SK-N-SH (cell line): ENCODE measurements around the gene C11orf58.

ENCODE experiments used
- EP300 ChIP-seq, 2 experiments: IDR thresholded peaks; 2 replicates each; pipeline versions ENCODE4 v1.4.0 to v1.6.1; 2012; ENCODE audit warnings: borderline replicate concordance in 1 of 2, low read depth in 1 of 2, low read length in 1 of 2
- FOXM1 ChIP-seq: IDR thresholded peaks from 2 replicates; pipeline ENCODE4 v1.4.0; 2012; ENCODE audit warnings: low read depth, mild to moderate bottlenecking
- JUND ChIP-seq: IDR thresholded peaks from 2 replicates; pipeline ENCODE4 v1.4.0; 2012
- POLR2AphosphoS5 ChIP-seq: IDR thresholded peaks from 2 replicates; pipeline ENCODE4 v1.6.1; 2012; ENCODE audit warnings: low read depth, low read length
- RCOR1 ChIP-seq: fragments of 150-350 bp; IDR thresholded peaks from 2 replicates; pipeline ENCODE4 v1.6.1; 2017; ENCODE audit warnings: antibody characterized with exemption, low read length
- RFX5 ChIP-seq: IDR thresholded peaks from 2 replicates; pipeline ENCODE4 v1.6.1; 2012; ENCODE audit warnings: mild to moderate bottlenecking, improper control_type of control experiment, low read length
- SIN3A ChIP-seq: IDR thresholded peaks from 2 replicates; pipeline ENCODE4 v1.6.1; 2012; ENCODE audit warnings: low read depth, mild to moderate bottlenecking, low read length, moderate library complexity, borderline replicate concordance
- TEAD4 ChIP-seq: IDR thresholded peaks from 2 replicates; pipeline ENCODE4 v1.4.0; 2012; ENCODE audit warnings: mild to moderate bottlenecking, borderline replicate concordance; ENCODE audit not compliant: insufficient read depth
- TF ChIP-seq, protein P1 (sequence below): fragments of 200-600 bp; sonication (generic); IDR thresholded peaks from 2 replicates; pipeline ENCODE4 v1.6.1; 2017; ENCODE audit warnings: antibody characterized with exemption, mild to moderate bottlenecking, moderate library complexity
- TF ChIP-seq, protein P2 (sequence below): IDR thresholded peaks from 2 replicates; pipeline ENCODE4 v1.6.1; 2012; ENCODE audit warnings: mild to moderate bottlenecking, low read depth, low read length, moderate library complexity

DNA sequence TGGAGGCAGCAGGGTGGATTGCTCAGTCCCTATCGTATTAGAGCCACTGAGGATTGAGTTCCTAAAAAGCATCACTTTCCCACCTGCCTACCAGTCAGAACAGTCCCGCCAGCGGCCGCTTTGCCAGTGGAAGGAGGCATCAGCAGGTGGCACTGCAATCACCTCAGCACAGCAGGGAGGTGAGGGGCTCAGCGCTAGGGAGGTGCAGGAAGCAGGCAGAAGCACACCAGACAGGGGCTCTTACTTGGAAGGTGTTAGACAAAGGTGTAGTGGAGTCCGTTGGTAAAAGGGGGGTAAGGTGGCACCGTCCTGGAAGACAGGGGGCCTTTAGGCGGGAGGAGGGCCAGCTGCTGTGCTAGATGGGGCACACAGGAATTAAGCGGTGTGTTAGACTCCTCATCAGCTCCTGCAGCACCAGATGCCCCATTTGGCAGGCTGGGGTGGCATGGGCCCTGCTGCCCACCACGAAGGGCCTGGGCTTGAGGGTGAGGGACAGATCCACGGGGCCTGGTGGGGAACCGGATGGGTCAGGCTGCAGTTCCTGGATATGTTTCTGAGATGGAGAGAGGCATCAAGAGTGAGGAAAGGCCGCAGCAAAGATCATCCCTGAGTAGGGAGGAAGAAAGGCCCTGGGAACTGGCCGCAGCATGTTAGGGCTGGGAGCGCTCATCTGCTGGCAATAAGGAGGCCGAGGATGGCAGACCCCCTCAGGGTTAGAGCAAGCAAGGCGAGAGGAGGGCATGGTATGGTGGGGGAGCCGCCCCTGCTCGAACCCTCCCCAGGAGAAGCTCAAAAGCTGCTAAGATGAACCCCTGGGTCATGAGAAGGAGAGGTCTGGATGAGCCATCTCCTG lies 42.5 kb downstream of the C11orf58 start:
- no peak for TF ChIP-seq POLR2AphosphoS5
- no peak for TF ChIP-seq RCOR1
- TF ChIP-seq, protein P1, sequence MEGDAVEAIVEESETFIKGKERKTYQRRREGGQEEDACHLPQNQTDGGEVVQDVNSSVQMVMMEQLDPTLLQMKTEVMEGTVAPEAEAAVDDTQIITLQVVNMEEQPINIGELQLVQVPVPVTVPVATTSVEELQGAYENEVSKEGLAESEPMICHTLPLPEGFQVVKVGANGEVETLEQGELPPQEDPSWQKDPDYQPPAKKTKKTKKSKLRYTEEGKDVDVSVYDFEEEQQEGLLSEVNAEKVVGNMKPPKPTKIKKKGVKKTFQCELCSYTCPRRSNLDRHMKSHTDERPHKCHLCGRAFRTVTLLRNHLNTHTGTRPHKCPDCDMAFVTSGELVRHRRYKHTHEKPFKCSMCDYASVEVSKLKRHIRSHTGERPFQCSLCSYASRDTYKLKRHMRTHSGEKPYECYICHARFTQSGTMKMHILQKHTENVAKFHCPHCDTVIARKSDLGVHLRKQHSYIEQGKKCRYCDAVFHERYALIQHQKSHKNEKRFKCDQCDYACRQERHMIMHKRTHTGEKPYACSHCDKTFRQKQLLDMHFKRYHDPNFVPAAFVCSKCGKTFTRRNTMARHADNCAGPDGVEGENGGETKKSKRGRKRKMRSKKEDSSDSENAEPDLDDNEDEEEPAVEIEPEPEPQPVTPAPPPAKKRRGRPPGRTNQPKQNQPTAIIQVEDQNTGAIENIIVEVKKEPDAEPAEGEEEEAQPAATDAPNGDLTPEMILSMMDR = no peak
- no peak for TF ChIP-seq EP300 (IDR thresholded peaks at IDR 0.05; ENCODE audit: borderline replicate concordance in 1 of 2, low read depth in 1 of 2, low read length in 1 of 2)
- TF ChIP-seq SIN3A = no peak
- no peak for TF ChIP-seq JUND
- TF ChIP-seq RFX5 = no peak
- TF ChIP-seq TEAD4 = no peak
- TF ChIP-seq, protein P2, sequence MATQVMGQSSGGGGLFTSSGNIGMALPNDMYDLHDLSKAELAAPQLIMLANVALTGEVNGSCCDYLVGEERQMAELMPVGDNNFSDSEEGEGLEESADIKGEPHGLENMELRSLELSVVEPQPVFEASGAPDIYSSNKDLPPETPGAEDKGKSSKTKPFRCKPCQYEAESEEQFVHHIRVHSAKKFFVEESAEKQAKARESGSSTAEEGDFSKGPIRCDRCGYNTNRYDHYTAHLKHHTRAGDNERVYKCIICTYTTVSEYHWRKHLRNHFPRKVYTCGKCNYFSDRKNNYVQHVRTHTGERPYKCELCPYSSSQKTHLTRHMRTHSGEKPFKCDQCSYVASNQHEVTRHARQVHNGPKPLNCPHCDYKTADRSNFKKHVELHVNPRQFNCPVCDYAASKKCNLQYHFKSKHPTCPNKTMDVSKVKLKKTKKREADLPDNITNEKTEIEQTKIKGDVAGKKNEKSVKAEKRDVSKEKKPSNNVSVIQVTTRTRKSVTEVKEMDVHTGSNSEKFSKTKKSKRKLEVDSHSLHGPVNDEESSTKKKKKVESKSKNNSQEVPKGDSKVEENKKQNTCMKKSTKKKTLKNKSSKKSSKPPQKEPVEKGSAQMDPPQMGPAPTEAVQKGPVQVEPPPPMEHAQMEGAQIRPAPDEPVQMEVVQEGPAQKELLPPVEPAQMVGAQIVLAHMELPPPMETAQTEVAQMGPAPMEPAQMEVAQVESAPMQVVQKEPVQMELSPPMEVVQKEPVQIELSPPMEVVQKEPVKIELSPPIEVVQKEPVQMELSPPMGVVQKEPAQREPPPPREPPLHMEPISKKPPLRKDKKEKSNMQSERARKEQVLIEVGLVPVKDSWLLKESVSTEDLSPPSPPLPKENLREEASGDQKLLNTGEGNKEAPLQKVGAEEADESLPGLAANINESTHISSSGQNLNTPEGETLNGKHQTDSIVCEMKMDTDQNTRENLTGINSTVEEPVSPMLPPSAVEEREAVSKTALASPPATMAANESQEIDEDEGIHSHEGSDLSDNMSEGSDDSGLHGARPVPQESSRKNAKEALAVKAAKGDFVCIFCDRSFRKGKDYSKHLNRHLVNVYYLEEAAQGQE = no peak
- no peak for TF ChIP-seq FOXM1
